GM23248 (cell line): Measurements from ENCODE around the gene CTCF. TPM values are rescaled to one million over a fixed set of nuclear protein-coding genes. Genes with fewer than 3 reads are reported as not detected.

Experiments
- DNase-seq: peaks from one replicate; pipeline ENCODE4 v3.0.0-alpha.2; 2015
- H2AFZ ChIP-seq: fragments of 200-600 bp; sonication (generic); 2 replicates; pipeline ENCODE4 v1.6.1; 2016; ENCODE audit warnings: antibody characterized with exemption
- H3F3A ChIP-seq: fragments of 200-600 bp; sonication (generic); 2 replicates; pipeline ENCODE4 v1.6.1; 2016; ENCODE audit warnings: mild to moderate bottlenecking, antibody characterized with exemption, mixed run types; ENCODE audit not compliant: insufficient read depth
- H3K27ac ChIP-seq: fragments of 200-600 bp; sonication (generic); 2 replicates; pipeline ENCODE4 v1.5.1; 2016; ENCODE audit warnings: mild to moderate bottlenecking
- H3K27me3 ChIP-seq: fragments of 200-600 bp; sonication (generic); replicated peaks from 2 replicates; pipeline ENCODE4 v1.6.1; 2016; ENCODE audit warnings: mild to moderate bottlenecking; ENCODE audit not compliant: insufficient read depth
- H3K36me3 ChIP-seq: fragments of 200-600 bp; sonication (generic); 2 replicates; pipeline ENCODE4 v1.6.1; 2016; ENCODE audit warnings: low read depth, mild to moderate bottlenecking
- H3K4me1 ChIP-seq: fragments of 200-600 bp; sonication (generic); 2 replicates; pipeline ENCODE4 v1.6.1; 2016; ENCODE audit warnings: mild to moderate bottlenecking; ENCODE audit not compliant: insufficient read depth
- H3K4me2 ChIP-seq: fragments of 200-600 bp; sonication (generic); one replicate; pipeline ENCODE4 v1.6.1; 2016; ENCODE audit warnings: mild to moderate bottlenecking; ENCODE audit not compliant: unreplicated experiment
- H3K4me3 ChIP-seq: fragments of 200-600 bp; sonication (generic); 2 replicates; pipeline ENCODE4 v1.5.1; 2016; ENCODE audit warnings: mild to moderate bottlenecking
- H3K79me2 ChIP-seq: fragments of 200-600 bp; sonication (generic); 2 replicates; pipeline ENCODE4 v1.6.1; 2016; ENCODE audit warnings: mild to moderate bottlenecking; ENCODE audit not compliant: insufficient read depth
- H3K9ac ChIP-seq: fragments of 200-600 bp; sonication (generic); 2 replicates; pipeline ENCODE4 v1.6.1; 2016; ENCODE audit warnings: mild to moderate bottlenecking
- H3K9me2 ChIP-seq: fragments of 200-600 bp; sonication (generic); 2 replicates; pipeline ENCODE4 v1.6.1; 2016; ENCODE audit warnings: mixed run types, mild to moderate bottlenecking, moderate library complexity; ENCODE audit not compliant: insufficient read depth
- H3K9me3 ChIP-seq: fragments of 200-600 bp; sonication (generic); one replicate; pipeline ENCODE4 v1.6.1; 2017; ENCODE audit warnings: low read depth
- H4K20me1 ChIP-seq: fragments of 200-600 bp; sonication (generic); 2 replicates; pipeline ENCODE4 v1.6.0; 2016; ENCODE audit not compliant: insufficient read depth
- EZH2 ChIP-seq: fragments of 200-600 bp; sonication (generic); IDR thresholded peaks from 2 replicates; pipeline ENCODE4 v1.6.1; 2018; ENCODE audit warnings: antibody characterized with exemption, mild to moderate bottlenecking; ENCODE audit not compliant: insufficient read depth, poor library complexity, severe bottlenecking
- EZH2phosphoT487 ChIP-seq: fragments of 200-600 bp; sonication (generic); IDR thresholded peaks from 2 replicates; pipeline ENCODE4 v1.6.1; 2018; ENCODE audit warnings: antibody characterized with exemption, moderate library complexity, mild to moderate bottlenecking, low read depth; ENCODE audit not compliant: insufficient read depth
- WGBS, 2 experiments: methylation state at CpG; one replicate each; pipeline ENCODE4 v1.1.6; 2015 to 2017; ENCODE audit warnings: low lambda C conversion rate in 2 of 2, low coverage in 1 of 2; ENCODE audit errors: missing lambda C conversion rate in 2 of 2; 5-methylcytosine and 5-hydroxymethylcytosine counted together
- in situ Hi-C: fragments of 300-500 bp; cut with MboI; formaldehyde crosslinking; loops from 2 replicates; pipeline ENCODE4 v1.15.0; 2020
- polyA plus RNA-seq: library from polyadenylated mRNA; unstranded; fragments of >200 nt; fragmentation: Nextera tagmentation; extraction: Ambion mirVana; gene quantifications from 2 replicates; pipeline ENCODE4 v1.2.1, GENCODE V29; 2016
- total RNA-seq: library from RNA; depleted of rRNA; stranded (reverse); fragments of >200 nt; shearing (Covaris generic); gene quantifications from 2 replicates; pipeline ENCODE4 v1.2.3, GENCODE V29; 2014

Gene CTCF
- total and polyA plus RNA-seq, 2 experiments from 2014 or later, result 19.6 to 21.9 TPM

GRCh38 chr16:67665598-67665997 lies 103.3 kb downstream of the CTCF start:
- Histone ChIP-seq H3K27ac (no peak overlapping the region), H4K20me1 (no peaks in the 10 kb centered on the region), H3K4me1 (peaks cover 10% of the 10 kb centered on the region), H3K9me3 (no peaks in the 10 kb centered on the region), H3K9ac (peak overlapping the region; percentile 79), H3K36me3 (no peaks in the 10 kb centered on the region), H3K27me3 (no peaks in the 10 kb centered on the region), H3K4me2 (peak overlapping the region; percentile 82), H3K9me2 (no peaks in the 10 kb centered on the region), H2AFZ (peak overlapping the region; percentile 93), H3F3A (no peaks in the 10 kb centered on the region), H3K4me3 (peak overlapping the region; percentile 82), H3K79me2 (peaks cover 11% of the 10 kb centered on the region)
- in situ Hi-C loops, result no loop called here
- TF ChIP-seq EZH2 (no peak), EZH2phosphoT487 (no peak)
- WGBS, 2 experiments, result 68 to 71% methylated on average over 5 of the region's 5 CpGs
- DNase-seq, result no peak

- Histone ChIP-seq H3K4me3 (peak overlapping the region; percentile 82), H3K79me2 (peaks cover 11% of the 10 kb centered on the region), H3K36me3 (no peaks in the 10 kb centered on the region), H3K4me1 (peaks cover 10% of the 10 kb centered on the region), H3K27me3 (no peaks in the 10 kb centered on the region), H3K9me2 (no peaks in the 10 kb centered on the region), H3K9me3 (no peaks in the 10 kb centered on the region), H2AFZ (peak overlapping the region; percentile 93), H3F3A (no peaks in the 10 kb centered on the region), H3K9ac (peak overlapping the region; percentile 79), H4K20me1 (no peaks in the 10 kb centered on the region), H3K27ac (peak overlapping the region; percentile 49), H3K4me2 (peak overlapping the region; percentile 82)
- in situ Hi-C loops, result no loop called here
- TF ChIP-seq EZH2phosphoT487, result no peak
- TF ChIP-seq EZH2, result no peak
- peak; percentile 68 for DNase-seq
- 0 to 1% methylated on average over 36 to 40 of the region's 46 CpGs for WGBS, 2 experiments
These were observed 103.8 kb downstream of the CTCF start for GRCh38 chr16:67666032-67666551.

GRCh38 chr16:67666559-67667452 lies 104.5 kb downstream of the CTCF start, which contains the start of the genes C16orf86 and ENKD1:
Gene C16orf86, plus strand, starts transcription at chr16:67666814. Its CDS starts 157 bp downstream, at chr16:67666971.
Gene ENKD1, minus strand, starts transcription at chr16:67666750. Its CDS starts 308 bp downstream, at chr16:67666442.
- Histone ChIP-seq H3F3A (no peaks in the 10 kb centered on the region), H3K9ac (peak within 1 kb of the TSS; percentile 79), H3K9me2 (no peaks in the 10 kb centered on the region), H3K79me2 (peaks cover 11% of the 10 kb centered on the region), H3K4me3 (peak within 1 kb of the TSS; percentile 82), H3K36me3 (no peaks in the 10 kb centered on the region), H2AFZ (peak within 1 kb of the TSS; percentile 93), H3K27me3 (no peaks in the 10 kb centered on the region), H4K20me1 (no peaks in the 10 kb centered on the region), H3K4me1 (peaks cover 10% of the 10 kb centered on the region), H3K27ac (peak within 1 kb of the TSS; percentile 49), H3K4me2 (peak within 1 kb of the TSS; percentile 82), H3K9me3 (no peaks in the 10 kb centered on the region)
- peak; percentile 82 for DNase-seq
- in situ Hi-C loops, result no loop called here
- 3 to 4% methylated on average over 66 to 69 of the region's 78 CpGs for WGBS, 2 experiments
- TF ChIP-seq EZH2phosphoT487 (no peak), EZH2 (no peak)

DNA sequence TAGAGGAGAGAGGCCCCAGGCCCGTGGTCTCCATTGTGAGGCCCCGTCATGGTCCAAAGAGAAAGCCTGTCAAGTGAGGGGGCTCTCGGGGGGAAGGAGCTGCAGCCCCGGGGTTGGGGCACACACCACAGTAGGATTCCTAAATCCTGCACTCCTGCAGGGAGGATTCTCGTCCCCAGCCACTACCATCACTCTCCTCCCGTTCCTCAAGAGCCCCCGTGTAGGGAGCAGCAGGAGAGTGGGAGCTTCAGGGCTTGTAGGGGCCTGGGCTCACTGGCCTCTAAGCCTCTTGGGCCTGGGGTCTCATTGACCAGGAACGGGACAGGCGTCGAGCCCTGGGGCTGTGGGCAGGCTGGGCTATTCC lies 105.1 kb downstream of the CTCF start:
- TF ChIP-seq EZH2 (no peak), EZH2phosphoT487 (no peak)
- peak overlapping the region; percentile 82 for H3K4me3 ChIP-seq
- no peaks in the 10 kb centered on the region for H3K9me2 ChIP-seq

More for the DNA sequence above, 105.1 kb downstream of the CTCF start:
- H3K27me3 ChIP-seq, result no peaks in the 10 kb centered on the region
- no peaks in the 10 kb centered on the region for H3F3A ChIP-seq
- peak overlapping the region; percentile 79 for H3K9ac ChIP-seq
- no peaks in the 10 kb centered on the region for H4K20me1 ChIP-seq
- no peaks in the 10 kb centered on the region for H3K36me3 ChIP-seq
- H3K79me2 ChIP-seq, result peaks cover 11% of the 10 kb centered on the region
- in situ Hi-C loops, result no loop called here
- H3K27ac ChIP-seq, result peak overlapping the region; percentile 49
- 9 to 13% methylated on average over 8 to 10 of the region's 10 CpGs for WGBS, 2 experiments
- peaks cover 10% of the 10 kb centered on the region for H3K4me1 ChIP-seq
- peak overlapping the region; percentile 93 for H2AFZ ChIP-seq
- no peak for DNase-seq
- H3K9me3 ChIP-seq, result no peaks in the 10 kb centered on the region
- peak overlapping the region; percentile 82 for H3K4me2 ChIP-seq
